CD4-positive, alpha-beta T cell treated with Interleukin-2 at 100 ng/mL for 4 hours (primary cell): ENCODE data around the gene MAGI2.

Experiments used
- DNase-seq: peaks from one replicate; pipeline ENCODE4 v3.0.0-alpha.2; 2020; ENCODE audit warnings: low spot score

MAGI2 gene

DNA sequence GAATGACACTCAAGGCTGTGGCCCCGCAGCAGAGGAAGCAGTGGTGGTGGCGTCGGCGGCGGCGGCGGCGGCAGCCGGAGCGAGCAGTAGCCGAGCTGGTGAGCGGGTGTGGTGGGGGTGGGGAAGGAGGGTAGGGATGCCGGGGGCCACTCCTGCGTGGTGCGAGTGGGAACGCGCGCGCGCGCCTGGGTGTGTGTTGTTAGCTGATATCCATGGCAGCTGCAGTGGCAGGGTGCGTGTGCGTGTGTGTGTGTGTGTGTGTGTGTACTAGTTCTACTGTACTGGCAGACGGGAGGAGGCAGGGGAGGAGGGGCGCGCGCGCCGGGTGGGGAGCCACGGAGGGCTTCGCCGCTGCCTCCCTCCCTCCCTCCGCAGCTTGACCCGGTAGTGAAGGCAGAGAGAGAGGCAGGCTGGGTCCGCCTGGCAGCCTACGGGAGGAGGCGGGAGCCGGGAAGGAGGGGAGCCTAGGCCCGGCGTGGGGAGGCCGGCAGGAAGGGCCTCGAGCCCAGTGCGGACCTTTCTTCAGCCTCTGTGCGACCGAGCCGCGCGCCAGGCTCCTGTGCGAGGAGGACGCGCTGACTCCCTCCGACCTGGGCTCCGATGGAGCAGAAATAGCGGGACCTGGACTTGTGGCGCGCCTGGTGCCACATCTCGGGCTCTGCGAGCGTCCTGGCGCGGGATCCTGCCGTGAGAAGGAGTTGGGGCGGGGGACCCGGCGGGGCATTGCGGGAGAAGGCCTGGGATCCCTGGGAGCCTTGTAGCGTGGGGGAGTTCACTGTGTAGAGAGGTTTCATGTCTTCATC lies at the start of gene MAGI2:
TSS of gene MAGI2 (minus strand) at position 110 of the 803 bp plus-strand sequence. CDS start 347 bp downstream, outside the sequence.
- no peak for DNase-seq

DNA sequence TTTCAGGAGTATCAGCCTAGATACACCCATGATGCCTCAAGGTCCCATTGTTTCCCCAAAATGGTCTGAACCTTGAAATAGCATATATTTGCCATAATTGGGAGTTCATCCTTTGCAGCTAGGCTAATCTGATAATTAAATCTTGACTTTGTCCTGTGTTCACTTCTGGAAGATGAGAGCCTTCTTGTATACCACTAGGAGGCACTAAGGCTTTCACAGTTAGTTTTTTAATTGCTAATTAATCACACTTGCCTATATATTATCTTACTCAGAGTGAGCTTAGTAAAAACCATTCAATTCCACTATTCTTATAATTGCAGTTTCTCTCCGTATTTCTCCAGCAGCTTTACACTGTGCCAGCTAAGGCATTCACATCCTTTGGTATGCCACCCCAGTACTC lies 48.7 kb upstream of the MAGI2 start:
- DNase-seq: no peak

DNA sequence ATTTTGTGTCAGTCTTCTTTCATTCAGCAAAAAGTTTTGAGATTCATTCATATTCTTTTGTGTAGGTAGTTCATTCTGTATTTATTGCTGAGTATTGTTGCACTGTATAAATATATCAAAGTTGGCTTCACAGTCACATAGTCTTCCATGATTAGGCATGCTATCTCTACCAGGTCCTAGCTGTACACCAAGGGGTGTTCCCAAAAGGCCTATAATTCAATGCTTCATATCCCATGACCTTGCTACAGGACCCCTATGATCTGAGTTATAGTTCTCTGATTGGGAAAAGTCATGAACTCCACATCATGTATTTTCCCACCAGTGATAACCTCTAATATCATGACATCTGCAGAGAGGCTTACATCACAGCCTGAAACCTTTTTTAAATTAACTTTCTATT lies 47.3 kb upstream of the MAGI2 start:
- DNase-seq: no peak

DNA sequence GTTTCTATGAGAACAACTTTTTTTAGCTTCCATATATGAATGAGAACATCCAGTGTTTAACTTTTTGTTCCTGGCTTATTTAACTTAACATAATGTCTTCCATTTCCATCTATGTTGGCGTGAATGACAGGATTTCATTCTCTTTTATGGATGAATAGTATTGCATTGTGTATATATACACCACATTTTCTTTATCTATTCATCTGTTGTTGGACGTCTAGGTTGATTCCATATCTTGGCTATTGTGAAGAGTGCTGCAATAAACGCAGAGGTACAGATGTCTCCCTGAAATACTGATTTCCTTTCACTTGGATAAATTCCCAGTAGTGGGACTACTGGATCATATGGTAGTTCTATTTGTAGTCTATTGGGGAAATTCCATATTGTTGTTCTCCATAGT lies 44.3 kb upstream of the MAGI2 start:
- DNase-seq: no peak

DNA sequence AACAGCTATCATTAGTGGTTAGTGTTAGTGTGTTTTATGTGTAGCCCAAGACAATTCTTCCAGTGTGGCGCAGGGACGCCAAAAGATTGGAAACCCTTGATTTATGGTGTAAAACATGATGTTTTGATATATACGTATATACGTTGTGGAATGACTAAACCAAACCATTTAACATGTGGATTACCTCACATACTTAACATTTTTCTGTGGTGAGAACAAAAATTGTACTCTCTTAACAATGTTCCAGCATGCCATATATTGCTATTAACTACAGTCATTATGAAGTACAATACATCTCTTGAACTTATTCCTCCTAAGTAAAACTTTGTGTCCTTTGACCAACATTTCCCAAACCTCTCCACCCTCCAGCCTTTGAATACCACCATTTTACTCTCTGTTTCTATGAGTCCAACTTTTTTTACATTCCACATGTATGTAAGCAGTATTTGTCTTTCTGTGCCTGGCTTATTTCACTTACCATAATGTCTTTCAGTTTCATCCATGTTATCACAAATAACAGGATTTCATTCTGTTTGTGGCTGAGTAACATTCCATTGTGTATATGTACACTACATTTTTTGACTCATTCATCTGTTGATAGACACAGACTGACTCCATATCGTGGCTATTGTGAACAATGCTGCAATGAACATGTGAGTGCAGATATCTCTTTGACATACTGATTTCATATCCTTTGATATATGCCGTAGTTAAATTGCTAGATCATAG lies 42.2 kb upstream of the MAGI2 start:
- DNase-seq: no peak

DNA sequence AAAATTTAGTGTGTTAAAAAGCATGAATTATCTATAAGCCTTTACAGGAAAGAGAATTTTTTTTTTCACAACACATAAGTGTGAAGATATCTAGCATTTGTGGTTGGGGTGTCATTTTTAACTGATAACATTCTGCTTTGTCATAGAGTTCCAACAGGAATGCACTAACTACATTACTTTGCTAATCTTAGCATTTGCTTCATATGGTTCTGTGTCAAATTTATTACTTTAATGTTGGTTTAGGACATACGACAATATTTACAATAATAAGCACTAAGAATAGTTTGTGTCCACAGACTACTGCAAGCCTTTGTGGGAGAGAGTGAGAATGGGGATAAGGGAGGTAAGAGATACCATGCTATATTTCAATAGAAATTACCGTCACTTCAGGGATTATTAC lies 40.6 kb upstream of the MAGI2 start:
- no peak for DNase-seq

DNA sequence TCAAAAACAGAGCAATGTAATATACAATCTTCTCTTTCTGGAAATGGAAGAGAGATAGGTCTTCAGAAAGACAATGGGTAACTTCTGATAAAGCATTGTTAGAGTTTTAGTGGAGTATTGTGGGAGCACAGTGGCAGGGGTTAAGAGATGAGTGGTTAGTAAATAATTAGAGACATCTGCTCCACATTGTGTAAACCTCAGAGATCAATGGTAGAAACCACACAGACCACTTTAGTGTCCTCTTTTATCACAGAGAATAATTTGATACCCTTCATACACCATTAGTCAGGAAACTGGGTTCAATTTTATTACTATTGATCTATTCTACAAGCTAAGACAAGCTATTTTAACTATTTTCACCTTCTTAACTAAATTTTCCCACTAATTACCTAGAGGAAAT lies 35.9 kb upstream of the MAGI2 start:
- DNase-seq: no peak

DNA sequence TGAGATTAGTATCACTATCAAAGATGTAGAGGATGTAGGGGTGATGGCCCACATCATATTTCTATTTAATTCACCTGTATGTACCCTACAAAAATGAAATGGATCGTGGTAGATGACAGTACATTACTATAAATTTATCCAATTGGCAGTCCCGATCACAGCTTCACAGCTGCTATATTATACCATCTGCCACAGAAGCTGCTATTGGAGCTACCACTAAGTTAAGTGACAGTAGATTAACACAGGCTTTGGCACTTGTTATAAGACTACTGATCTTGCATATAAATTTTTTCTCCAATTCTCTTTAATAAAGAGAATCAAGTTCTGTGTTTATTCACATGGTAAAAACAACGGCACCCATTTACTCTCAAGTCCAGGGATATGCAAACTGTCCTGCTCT lies 24.9 kb upstream of the MAGI2 start:
- no peak for DNase-seq

DNA sequence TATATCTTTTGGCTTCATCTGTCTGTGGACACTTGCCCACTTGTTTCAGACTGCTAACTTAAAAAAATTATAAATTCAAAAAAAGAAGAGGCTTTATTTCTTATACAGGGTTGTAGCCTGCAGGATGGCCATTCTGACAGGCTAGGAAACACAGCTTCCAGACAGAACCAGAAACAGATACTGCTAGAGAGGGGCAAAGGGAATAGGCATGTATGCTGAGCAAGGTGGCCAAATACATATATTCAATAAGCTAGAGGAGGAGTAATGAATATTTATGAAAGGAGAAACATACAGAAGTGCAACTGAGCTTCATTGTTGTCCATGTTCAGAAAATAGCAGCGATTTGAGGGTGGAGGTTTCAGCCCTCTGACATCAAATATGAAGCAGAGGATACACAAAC lies 22.0 kb upstream of the MAGI2 start:
- no peak for DNase-seq

DNA sequence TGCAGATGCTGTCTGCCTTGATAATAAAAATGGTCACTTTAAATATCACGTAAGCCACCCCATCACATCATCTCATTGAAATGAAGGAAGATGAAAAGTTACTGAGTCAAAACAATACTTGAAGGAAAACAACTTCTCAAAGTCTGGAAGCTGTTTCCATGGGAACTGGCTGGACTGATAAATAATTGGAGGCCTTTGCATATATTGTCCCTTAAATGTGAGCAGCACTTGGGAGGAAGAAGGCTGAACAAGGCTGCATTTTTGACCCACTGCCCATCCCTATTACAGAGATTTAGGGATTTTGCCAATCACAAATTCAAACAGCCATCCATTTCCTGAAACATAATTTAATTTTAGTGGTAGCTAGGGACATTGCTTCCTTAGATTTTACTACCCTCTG lies 18.2 kb upstream of the MAGI2 start:
- DNase-seq: no peak

DNA sequence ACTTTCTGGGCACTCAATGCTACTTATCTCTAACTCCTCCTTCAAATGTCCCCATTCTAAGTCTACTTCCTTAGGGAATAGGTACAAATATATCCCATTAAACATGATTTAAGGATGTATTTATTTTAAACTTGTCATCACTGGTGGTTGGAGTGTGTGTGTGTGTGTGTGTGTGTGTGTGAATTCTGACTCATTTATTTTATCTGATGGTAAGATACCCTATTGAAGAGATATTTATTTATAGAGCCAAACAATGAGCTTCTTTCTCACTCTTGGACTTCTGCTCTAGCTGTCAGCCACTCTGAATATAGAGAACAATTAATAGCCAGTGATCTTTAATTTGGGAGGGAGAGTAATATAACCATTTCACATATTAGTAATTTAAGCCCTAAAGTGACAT lies 17.8 kb upstream of the MAGI2 start:
- no peak for DNase-seq

DNA sequence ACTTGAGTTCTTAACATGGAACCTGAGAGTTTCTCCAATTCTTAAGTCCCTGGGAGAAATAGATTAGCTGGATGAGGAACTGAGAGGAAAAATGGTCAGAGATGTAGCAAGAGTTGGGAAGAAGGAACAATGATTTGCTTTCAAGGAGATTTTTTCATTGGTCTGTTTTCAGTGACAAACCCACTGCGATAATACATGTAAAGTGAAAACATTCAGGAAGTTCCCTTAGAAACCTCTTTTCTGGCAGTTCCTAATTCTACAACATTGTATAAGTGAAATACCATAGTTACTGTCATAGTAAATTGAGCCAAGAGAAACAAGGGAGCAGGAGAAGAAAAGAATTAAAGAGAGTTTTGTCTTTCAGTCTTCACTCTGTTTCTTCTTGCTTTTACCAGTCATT lies 12.1 kb upstream of the MAGI2 start:
- no peak for DNase-seq

DNA sequence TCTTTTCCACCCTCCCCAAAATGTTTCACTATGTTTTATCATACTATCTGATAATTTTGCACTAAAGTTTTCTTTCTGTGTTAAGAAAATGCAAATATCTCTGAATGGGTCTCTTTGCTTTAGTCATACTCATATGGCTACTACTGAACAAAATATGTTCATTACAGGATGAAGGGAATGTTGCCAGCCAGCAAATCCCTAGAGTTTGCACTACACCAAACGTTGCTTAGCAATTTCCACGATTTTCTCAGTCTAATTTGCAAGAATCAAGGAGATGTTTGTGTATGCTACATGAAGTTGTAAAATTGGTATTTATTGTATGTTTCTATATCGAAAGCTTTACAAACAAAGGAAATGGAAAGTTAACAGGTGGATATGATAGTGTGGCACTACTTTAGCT lies 10.6 kb upstream of the MAGI2 start:
- DNase-seq: no peak

DNA sequence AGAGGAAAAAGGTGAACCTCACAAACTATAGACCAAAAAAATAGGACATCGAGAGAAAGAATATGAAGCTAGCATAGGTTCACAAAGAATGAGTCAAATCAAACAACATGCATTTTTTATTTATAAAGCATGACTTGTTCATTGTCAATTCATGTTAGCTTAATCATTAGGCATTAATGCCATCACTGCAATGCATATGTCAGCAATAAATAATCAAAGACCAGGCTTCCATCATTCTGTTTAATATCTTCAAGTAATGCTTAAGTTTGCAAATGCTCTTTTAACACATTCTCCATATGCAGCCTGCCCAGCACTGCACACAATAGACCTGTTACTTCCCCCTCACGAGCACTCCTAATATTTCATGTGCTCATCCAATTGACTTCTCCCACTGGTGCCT lies 8.9 kb upstream of the MAGI2 start:
- DNase-seq: no peak

DNA sequence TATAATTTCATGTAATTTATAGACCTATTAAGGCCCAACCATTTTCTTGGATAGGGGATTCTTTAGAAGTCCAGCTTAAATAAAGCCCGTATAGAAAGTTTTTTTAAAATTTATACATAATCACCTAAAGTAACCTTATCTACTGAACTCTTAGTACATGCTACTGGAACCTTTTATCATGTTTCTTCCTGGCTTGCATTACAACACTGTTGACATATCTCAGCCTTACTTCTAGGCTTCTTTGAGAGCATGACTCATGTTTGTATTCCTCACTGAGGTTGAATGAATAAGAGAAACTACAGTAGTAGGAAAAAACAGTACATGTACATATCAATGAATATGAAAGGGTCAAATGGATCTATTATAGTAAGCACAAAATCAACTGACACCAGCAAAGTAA lies 8.2 kb upstream of the MAGI2 start:
- DNase-seq: no peak

DNA sequence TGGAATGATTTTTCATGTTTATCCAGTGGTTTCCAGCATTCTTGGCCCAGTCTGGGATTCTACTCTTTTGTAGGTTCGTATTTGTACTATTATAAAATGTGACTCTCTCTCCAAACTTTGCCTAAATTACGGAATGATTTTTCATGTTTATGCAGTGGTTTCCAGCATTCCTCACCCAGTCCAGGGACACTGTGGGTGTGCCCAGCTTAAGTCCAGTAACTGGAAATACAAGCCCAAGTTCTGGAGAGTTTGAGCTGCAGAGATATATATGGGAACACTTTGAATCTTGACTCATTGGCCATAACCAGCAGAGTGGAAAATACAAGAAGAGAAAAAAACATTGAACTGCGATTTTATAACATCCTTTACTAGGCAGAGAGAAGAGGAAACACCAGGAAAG lies 5.9 kb upstream of the MAGI2 start:
- no peak for DNase-seq

DNA sequence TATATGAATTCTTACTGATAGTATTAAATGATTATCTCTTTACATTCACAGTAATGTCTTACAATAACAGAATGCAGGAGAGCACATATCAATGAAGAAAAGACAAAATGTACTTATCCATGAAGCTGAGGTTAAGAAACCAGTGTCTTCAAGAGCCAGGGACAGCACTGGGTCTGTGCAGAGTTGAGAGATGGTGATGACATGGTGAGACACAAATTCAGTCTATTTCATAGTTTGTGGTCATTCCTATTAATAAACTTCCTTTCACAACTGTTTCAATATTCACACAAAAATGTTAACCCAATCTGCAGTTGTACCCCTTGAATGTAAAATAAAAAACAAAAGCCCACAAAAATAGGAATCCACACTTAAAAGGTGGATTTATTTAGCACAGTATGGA lies 5.3 kb upstream of the MAGI2 start:
- DNase-seq: no peak

DNA sequence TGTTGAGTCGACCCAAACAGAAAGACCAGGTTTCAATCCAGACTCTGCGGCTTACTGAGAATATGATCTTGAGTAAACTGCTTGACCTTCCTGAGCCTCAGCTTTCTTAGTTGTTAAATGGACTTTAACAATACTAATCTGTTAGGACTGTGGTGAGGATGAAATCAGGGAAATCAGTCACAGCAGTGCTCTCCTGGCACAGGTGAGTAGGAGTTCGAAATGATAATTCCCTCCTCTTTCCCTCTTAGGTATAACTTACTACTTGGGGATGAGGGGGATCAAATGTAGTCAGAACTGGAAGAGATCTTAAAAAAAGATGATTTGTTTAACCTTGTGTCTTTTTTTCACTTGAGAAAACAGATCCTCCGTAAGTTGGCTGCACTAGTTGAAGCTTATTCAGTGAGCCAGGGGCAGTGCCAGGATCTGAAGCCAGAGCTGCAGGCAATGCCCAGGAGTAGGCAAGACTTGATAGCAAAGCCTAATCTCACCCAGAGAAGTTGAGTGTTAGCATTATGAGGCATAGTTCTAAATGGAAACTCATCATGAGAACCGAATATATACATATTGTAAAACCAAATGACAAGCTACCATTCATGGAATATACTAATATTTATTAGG lies 1.8 kb upstream of the MAGI2 start:
- DNase-seq: no peak

DNA sequence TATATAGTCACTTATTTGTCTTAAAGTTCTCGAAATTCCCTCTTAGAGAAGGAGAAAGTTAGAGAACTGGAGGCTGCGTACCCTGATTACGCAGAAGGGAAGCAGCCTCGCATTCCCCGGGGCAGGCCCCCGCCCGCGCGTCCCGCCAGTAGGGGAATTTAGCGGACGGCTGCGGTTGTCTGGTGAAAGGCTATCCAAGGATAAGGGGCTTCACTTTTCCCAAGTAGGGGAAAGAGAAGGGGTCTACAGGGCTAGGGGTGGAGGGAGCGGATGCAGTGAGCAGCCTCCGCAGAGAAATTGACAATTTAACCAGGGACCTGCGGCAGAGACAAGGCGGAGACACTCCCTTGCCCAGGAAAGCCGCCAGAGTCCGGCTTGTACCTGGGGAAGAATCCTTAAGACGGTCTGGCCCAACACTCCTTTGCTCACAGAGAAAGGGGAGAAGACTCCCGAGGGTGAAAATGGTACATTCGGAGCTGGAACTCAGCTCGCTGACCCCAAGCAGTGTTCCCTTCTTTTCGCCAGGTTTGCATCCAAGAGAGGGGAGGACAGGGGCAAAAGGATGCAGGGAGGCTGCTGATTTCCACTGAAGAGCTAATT lies 994 bp upstream of the MAGI2 start:
- DNase-seq: no peak

DNA sequence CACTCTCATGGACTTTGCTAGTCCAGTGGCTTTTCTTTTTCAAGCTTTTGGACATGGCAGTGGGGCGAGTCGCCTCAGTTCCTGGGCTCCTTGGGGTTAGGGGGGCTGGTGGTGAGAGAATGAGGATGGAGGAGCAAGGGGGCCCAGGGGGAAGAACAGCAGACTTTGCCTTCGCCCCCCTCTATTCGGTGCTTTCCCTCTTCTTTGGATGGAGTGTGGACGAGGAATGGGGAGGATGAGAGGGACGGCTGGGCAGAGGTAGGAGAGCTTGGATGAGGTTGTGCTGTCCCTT lies 255 bp downstream of the MAGI2 start:
- DNase-seq: no peak

DNA sequence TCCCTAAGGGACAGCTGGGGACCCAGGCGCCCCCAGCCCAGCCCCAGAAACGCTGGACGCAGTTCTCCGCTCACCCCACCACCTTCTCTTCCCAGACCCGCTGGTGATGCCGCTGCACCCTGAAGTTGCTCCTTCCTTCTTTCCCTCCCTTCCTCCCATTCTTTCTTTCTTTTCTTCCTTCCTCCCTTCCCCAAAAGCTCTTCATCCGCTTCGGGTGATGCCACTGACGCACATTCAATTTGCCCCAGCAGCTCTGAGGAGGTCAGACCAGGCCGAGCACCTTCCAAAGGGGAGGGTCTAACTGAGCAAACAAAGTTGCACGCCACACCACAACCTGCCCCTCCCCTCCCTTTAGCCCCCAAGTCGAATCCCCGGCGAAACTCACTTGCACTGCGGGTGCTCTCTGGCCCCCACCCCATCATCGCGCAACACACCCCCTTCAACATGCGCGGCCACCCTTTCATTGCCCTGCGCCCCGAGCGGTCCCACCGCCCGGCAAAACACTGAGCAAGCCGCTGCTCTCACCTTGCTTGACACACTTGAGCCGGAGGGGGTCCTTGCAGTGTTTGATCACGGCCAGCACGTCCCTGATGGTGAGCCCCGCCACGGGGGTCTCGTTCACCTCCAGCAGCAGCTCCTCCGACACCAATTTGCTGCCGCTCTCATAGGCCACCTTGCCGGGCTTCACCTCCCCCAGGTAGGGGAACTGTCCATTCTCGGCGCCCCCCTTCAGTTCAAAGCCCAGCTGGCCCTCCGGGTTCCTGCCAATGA lies 787 bp downstream of the MAGI2 start:
- no peak for DNase-seq

DNA sequence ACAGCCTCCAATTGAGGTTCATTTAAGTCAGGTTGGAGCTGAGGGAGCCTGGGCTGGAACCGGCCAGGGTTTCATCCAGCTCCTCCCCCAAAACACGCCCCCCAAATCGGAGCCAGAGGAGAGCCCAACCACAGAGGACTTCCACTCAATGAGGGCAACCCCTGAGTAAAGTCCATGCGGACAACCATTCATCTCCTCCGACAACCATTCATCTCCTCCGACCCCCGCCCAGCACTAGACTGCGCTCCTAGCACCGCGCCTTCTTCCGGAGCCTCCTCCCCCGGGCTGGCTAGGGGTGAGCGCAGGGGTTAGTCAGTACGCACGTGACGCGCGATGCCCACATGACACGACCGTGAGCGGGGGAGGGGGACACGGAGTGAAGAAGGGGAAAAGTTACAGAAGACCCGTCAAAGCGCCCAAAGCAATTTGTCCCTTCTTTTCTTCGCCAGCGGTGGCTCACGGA lies 1.4 kb downstream of the MAGI2 start:
- DNase-seq: no peak
